ENCODE results near the gene PHACTR3. TPM values are rescaled to one million over a fixed set of nuclear protein-coding genes. Genes with fewer than 3 reads are reported as not detected.
"Not testable (repeated sequence)": the region's sequence is repeated elsewhere in the genome, so short reads cannot be mapped to it uniquely, and the experiment has no call there.

Gene PHACTR3
- total and polyA plus RNA-seq, 2 of the 8 experiments (the other 6 are each of a cell fraction or from before 2014, with no cell fraction given) = 0.05 to 0.13 TPM

DNA sequence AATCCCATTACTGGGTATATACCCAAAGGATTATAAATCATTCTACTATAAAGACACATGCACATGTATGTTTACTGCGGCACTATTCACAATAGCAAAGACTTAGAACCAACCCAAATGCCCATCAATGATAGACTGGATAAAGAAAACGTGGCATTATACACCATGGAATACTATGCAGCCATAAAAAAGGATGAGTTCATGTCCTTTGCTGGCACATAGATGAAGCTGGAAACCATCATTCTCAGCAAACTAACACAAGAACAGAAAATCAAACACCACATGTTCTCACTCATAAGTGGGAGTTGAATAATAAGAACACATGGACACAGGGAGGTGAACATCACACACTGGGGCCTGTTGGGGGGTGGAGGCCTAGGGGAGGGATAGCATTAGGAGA is 285.7 kb downstream of the PHACTR3 start:
- H3K9ac ChIP-seq (replicated peaks in 1 of 4; ENCODE audit: extremely low read depth in 1 of 4, low read depth in 3 of 4, low read length in 3 of 4); H3K4ac ChIP-seq (replicated peaks; ENCODE audit: insufficient read length, low read depth, low read length); H4K8ac ChIP-seq (ENCODE audit: extremely low read depth, insufficient read depth, low read length); H2BK15ac ChIP-seq (ENCODE audit: low read length); FAIRE-seq; H3K27ac ChIP-seq (ENCODE audit: low read depth, low read length); H2AFZ ChIP-seq (ENCODE audit: low read length); H3K4me1 ChIP-seq (replicated peaks in 1 of 4; ENCODE audit: control insufficient read depth in 3 of 4, insufficient read depth in 4 of 4, low read length in 3 of 4); CTCF ChIA-PET (ENCODE audit: partially characterized antibody); H4K91ac ChIP-seq (replicated peaks; ENCODE audit: insufficient read length, low read length); H3K23me2 ChIP-seq (ENCODE audit: low read depth, low read length); H3K4me3 ChIP-seq (ENCODE audit: extremely low read depth in 1 of 4, insufficient read depth in 2 of 4, low read depth in 3 of 4, low read length in 4 of 4); H3K79me2 ChIP-seq (ENCODE audit: control insufficient read depth in 1 of 2, insufficient read depth in 2 of 2, low read length in 2 of 2); H2BK5ac ChIP-seq (ENCODE audit: low read depth, low read length); H4K20me1 ChIP-seq (replicated peaks in 1 of 2; ENCODE audit: control insufficient read depth in 1 of 2, insufficient read depth in 2 of 2, low read length in 2 of 2); H3K36me3 ChIP-seq (ENCODE audit: control insufficient read depth in 2 of 4, insufficient read depth in 4 of 4, low read length in 3 of 4); H3K18ac ChIP-seq (ENCODE audit: extremely low read depth, low read length); H3K79me1 ChIP-seq (ENCODE audit: low read depth, low read length); H2BK12ac ChIP-seq (ENCODE audit: low read depth, low read length); H2BK120ac ChIP-seq (replicated peaks; ENCODE audit: low read depth, low read length); H3K14ac ChIP-seq (ENCODE audit: insufficient read length); H3K56ac ChIP-seq (replicated peaks; ENCODE audit: insufficient read length, low read depth, low read length); H2AK5ac ChIP-seq (ENCODE audit: low read depth, low read length); DNase-seq (ENCODE audit: low read depth in 1 of 2, low spot score in 2 of 2); POLR2A ChIA-PET (ENCODE audit: partially characterized antibody); H2BK20ac ChIP-seq (ENCODE audit: low read length); H3K4me2 ChIP-seq (ENCODE audit: insufficient read depth in 1 of 2, low read depth in 2 of 2, low read length in 2 of 2); H4K5ac ChIP-seq (ENCODE audit: insufficient read length, low read depth, low read length); H3K23ac ChIP-seq (ENCODE audit: insufficient read length); H3K27me3 ChIP-seq (replicated peaks in 1 of 4; ENCODE audit: control insufficient read depth in 3 of 4, extremely low read depth in 1 of 4, insufficient read depth in 3 of 4, low read length in 3 of 4): not testable (repeated sequence)
- peaks cover 25 to 29% of the 10 kb centered on the region in 2 experiments; a peak in 3 of 4 replicates for H3K9me3 ChIP-seq (ENCODE audit: insufficient read depth in 2 of 2, low read depth in 1 of 2, low read length in 1 of 2)
- 55% methylated on average over 2 of the region's 2 CpGs; no CpG with 5 or more reads in 1 of the 2 experiments for WGBS, 2 experiments (ENCODE audit: extremely low coverage in 1 of 2, insufficient coverage in 1 of 2, insufficient read length in 1 of 2, insufficient replicate concordance in 2 of 2, low coverage in 1 of 2, low lambda C conversion rate in 2 of 2, missing lambda C conversion rate in 1 of 2)
